LNCAP (cell line): ENCODE results near the gene UBAC1.

Experiments
- TF ChIP-seq, protein P1 (sequence below): fragments of 450-650 bp; IDR thresholded peaks from 2 replicates; pipeline ENCODE4 v1.5.1; 2017; ENCODE audit warnings: mild to moderate bottlenecking

The UBAC1 gene

DNA sequence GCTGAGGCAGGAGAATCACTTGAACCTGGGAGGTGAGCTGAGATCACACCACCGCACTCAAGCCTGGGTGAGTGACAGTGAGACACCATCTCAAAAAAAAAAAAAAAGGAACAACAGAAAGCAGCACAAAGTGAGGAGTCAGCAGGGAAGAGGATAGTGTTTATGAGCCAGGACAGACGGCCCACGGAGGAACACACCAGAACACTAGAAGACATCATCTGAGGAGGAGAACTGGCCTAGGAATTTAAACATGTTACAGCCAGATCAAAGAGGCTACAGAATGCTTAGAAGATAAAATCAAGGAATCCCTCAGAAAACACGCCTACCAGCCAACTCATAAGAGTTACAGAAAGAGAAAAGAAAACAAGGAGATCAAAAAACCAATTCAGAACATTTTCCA lies 12.2 kb downstream of the UBAC1 start:
- TF ChIP-seq, protein P1, sequence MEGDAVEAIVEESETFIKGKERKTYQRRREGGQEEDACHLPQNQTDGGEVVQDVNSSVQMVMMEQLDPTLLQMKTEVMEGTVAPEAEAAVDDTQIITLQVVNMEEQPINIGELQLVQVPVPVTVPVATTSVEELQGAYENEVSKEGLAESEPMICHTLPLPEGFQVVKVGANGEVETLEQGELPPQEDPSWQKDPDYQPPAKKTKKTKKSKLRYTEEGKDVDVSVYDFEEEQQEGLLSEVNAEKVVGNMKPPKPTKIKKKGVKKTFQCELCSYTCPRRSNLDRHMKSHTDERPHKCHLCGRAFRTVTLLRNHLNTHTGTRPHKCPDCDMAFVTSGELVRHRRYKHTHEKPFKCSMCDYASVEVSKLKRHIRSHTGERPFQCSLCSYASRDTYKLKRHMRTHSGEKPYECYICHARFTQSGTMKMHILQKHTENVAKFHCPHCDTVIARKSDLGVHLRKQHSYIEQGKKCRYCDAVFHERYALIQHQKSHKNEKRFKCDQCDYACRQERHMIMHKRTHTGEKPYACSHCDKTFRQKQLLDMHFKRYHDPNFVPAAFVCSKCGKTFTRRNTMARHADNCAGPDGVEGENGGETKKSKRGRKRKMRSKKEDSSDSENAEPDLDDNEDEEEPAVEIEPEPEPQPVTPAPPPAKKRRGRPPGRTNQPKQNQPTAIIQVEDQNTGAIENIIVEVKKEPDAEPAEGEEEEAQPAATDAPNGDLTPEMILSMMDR, result no peak

DNA sequence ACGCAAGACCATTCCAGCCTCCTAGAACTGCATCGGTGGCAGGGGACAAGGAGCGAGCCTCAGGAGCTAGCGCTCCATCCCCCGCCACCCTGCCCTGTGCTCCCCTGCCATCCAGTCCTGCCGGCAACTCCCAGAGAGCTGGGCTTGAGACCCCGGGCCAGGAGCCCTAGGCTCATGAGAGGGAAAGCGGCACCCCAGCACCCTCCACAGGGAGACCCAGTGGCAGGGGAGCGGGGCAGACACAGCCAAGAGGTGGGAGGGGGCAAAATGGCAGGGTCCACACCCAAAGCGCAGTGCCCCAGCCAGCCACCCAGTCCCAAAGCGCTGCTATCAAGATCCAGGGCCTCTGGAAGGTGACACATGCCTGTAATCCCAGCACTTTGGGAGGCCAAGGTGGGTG lies 12.7 kb downstream of the UBAC1 start:
- TF ChIP-seq, protein P1, result no peak

DNA sequence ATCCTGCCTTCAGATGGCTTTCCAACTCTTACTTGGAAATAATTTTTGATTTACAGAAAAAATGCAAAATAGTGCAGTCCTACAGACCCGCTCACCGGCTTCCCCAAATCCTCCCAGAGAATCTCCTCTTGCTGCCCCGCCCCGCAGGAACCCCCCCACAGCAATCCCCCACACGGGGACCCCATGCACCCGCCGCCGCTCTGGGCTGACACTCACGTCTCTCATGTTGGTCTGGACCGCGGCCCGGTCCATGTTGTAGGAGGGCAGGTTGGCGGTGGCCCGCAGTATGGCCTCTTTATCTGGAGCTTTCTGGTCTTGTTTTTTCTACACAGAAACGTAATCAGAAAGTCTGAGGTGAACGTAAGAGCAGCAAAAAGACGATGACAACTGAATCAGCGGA lies 13.6 kb downstream of the UBAC1 start:
- TF ChIP-seq, protein P1, result no peak

DNA sequence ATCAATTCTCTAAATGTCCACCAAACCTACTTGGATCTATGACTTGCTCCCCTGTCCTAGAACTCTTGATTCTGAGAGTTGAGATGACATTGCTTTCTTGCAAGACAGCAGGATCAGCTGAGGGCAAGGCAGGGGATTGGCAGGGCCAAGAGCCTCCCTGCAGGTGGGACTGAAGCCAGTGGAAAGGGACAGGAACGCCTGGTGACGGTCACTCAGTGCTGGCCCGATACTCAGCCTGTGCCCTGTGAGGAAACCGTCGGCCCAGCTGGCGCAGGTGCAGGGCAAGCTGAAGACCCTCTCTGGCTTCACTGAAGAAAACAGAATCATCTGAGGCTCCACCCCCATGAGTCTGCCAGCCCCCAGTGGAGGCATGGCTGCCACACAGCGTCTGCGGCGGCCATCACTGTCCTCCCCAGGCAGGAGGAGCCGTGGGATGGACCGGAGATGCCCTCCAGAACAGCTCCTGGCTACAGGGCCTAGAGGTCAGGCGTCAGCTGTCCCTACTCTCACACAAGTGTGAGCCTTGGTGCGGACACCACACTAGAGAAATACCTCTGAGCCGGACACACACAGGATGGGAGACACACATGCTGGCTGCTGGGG lies 14.7 kb downstream of the UBAC1 start:
- TF ChIP-seq, protein P1, result no peak

DNA sequence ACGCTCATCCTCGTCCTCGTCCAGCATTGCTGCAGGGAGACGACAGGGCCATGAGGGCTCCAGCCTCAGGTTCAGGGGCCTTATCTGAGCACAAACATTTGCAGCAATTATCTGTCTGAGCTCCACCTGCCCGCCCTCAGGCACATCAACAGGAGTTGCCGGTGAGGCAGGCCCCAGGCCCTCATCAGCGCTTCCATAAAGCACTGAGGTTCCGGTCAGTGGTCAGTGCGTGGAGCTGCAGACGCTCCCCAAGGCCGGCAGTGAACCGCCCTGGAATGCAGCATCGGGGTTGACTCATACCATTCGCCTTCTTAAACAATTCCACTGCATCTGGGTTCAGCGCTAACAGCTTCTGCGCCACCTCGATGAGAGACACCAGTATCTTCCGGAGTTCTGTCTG lies 15.2 kb downstream of the UBAC1 start:
- TF ChIP-seq, protein P1, result no peak

DNA sequence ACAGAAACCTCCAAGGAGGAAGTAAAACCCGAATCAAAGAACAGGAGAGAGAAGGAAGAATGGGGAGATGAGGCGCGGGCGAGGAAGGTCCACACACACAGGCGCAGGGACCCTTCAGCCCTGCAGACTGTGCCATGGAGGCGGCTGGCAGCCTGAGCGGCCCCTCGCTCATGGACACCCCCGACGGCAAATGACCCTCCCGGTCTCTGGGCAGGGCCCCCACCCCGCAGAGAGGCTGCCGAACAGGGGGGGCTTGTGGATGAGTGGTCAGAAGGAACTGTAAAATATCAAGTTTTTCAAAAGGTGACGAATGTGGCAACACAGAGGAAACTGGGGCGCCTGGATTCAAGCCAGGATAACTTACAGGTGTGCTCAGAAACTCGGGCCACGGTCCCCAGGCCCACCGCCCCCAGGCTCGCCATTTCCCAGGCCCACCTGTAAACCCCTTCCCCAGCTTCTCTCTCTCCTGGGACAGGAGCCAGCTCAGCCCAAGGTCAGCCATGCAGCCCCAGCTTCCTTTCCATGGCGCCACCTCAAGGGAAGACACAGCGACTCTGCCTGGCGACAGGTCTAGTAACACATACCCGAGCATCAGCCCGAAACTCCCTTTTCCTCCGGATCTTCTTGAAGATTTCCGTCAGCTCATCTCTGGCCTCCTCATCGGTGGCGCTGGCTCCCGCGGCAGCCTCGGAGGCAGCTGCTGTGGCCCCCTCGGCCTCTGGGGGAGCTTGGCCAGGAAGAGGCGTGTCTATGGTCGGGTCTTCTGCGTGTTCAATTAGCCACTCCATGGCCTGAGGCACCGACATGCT lies 16.5 kb downstream of the UBAC1 start:
- TF ChIP-seq, protein P1, result no peak

DNA sequence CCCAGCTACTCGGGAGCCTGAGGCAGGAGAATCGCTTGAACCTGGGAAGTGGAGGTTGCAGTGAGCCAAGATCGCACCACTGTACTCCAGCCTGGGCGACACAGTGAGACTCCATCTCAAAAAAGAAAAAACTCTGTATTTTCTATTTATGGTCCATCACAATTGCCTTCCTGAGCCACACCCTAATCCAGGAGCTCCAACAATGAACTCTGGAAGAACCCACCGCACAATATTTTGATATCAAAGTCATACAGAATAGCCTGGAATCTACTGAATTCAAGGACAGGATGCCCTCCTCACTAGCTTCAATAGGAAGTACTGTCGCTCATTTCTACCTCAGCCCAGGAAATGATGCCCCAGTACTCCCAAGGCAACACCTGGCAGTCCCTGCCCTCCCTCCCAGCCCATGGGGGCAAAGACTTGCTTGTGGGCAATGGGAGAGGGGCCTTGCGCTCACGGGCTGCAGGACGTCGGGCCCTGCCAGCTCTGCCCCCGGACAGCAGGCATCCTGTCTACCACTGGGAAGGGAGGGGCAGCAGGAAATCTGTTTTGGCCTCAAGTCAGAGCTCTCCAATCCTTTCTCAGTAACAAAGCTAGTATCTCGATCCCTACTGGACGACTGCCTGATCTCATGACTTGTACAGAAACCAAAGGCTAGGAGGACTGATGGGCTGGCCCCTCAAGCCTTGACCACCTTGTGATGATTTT lies 19.7 kb downstream of the UBAC1 start:
- TF ChIP-seq, protein P1, result no peak
